Coronary artery (tissue), 2 donors: ENCODE measurements around the gene CDC37.

Experiments used
- DNase-seq: peaks from one replicate; pipeline ENCODE4 v3.0.0-alpha.2; 2017; ENCODE audit warnings: low spot score
- H3K27ac ChIP-seq, 2 donors: fragments of 200-600 bp; sonication (generic); one replicate each; pipeline ENCODE4 v1.5.1; 2016 to 2019
- H3K4me3 ChIP-seq: fragments of 200-600 bp; sonication (generic); 2 replicates; pipeline ENCODE4 v1.5.1; 2016; ENCODE audit warnings: mild to moderate bottlenecking, moderate library complexity
- CTCF ChIP-seq: fragments of 200-600 bp; sonication (generic); IDR thresholded peaks from one replicate; pipeline ENCODE4 v1.5.1; 2019; ENCODE audit warnings: antibody characterized with exemption

CDC37 gene

GRCh38 chr19:10352764-10353671 lies 50.3 kb downstream of the CDC37 start:
- DNase-seq: no peak
- Histone ChIP-seq H3K27ac (peak overlapping the region in 1 of 2 donors; percentile 54), H3K4me3 (peak overlapping the region; percentile 3)
- no peak for TF ChIP-seq CTCF

GRCh38 chr19:10346509-10346908 lies 56.8 kb downstream of the CDC37 start:
- TF ChIP-seq CTCF: no peak
- DNase-seq: no peak
- H3K4me3 ChIP-seq: no peak overlapping the region
- H3K27ac ChIP-seq: no peak overlapping the region

GRCh38 chr19:10344780-10345179 lies 58.6 kb downstream of the CDC37 start:
- TF ChIP-seq CTCF: no peak
- H3K4me3 ChIP-seq: no peak overlapping the region
- H3K27ac ChIP-seq: peak overlapping the region in 1 of 2 donors; percentile 46
- DNase-seq: no peak

- no peak for TF ChIP-seq CTCF
- DNase-seq: no peak
- Histone ChIP-seq H3K4me3 (no peak overlapping the region), H3K27ac (no peak overlapping the region)
Measured at GRCh38 chr19:10343495-10343894, 59.8 kb downstream of the CDC37 start.
